GM12878 (cell line): Measurements from ENCODE around the gene SAFB. TPM values are rescaled to one million over a fixed set of nuclear protein-coding genes. Genes with fewer than 3 reads are reported as not detected.
"Not testable (repeated sequence)": the region's sequence is repeated elsewhere in the genome, so short reads cannot be mapped to it uniquely, and the experiment has no call there.

Experiments used
- ATAC-seq: fragments of 200-7000 bp; cut with Tn5 transposase; 3 replicates; pipeline ENCODE4 v1.9.1; 2020; ENCODE audit warnings: mild to moderate bottlenecking, moderate library complexity
- BruUV-seq: library from RNA; stranded (reverse); fragments of 400-500 nt; replicated peaks from 2 replicates; lab custom pipeline; 2021; lab: Mats Ljungman, UMichigan
- CTCF ChIA-PET: fragments of 300-600 bp; sonication (Branson Sonifier 250); formaldehyde crosslinking; extraction: SDS; loops from one replicate; lab custom pipeline; 2021; ENCODE audit warnings: inconsistent platforms; lab: Yijun Ruan, JAX
- POLR2A ChIA-PET: fragments of 350-600 bp; formaldehyde crosslinking; extraction: SDS; loops from one replicate; lab custom pipeline; 2021; ENCODE audit warnings: inconsistent platforms; lab: Charles Lee
- RAD21 ChIA-PET: fragments of 300-600 bp; sonication (Branson Sonifier 250); formaldehyde crosslinking; loops from one replicate; lab custom pipeline; 2023; ENCODE audit warnings: antibody characterized with exemption; ENCODE audit not compliant: unreplicated experiment; lab: Charles Lee
- SMC1A ChIA-PET: fragments of 300-600 bp; sonication (Branson Sonifier 250); formaldehyde crosslinking; loops from one replicate; lab custom pipeline; 2023; ENCODE audit not compliant: unreplicated experiment, uncharacterized antibody; lab: Charles Lee
- DNase-seq: peaks from one replicate; pipeline ENCODE4 v3.0.0-alpha.2; 2011; ENCODE audit warnings: low read depth, low spot score
- FAIRE-seq: peaks from 3 replicates; lab custom pipeline; 2011; peaks lifted over from hg19 to GRCh38; lab: Jason Lieb, UNC
- H2AFZ ChIP-seq: 2 replicates; pipeline ENCODE4 v1.6.0; 2011; ENCODE audit warnings: low read depth, low read length, control low read depth; ENCODE audit not compliant: control insufficient read depth
- H3K27ac ChIP-seq: 2 replicates; pipeline ENCODE4 v1.5.1; 2011; ENCODE audit warnings: control low read depth; ENCODE audit not compliant: control insufficient read depth, insufficient read depth
- H3K27me3 ChIP-seq, 2 experiments: replicated peaks in 1 of 2; 2 replicates each; pipeline versions ENCODE4 v1.6.0 to v1.6.1; 2011; ENCODE audit warnings: low read length in 1 of 2; ENCODE audit not compliant: control insufficient read depth in 2 of 2, insufficient read depth in 2 of 2
- H3K36me3 ChIP-seq, 2 experiments: 2 replicates each; pipeline ENCODE4 v1.5.1; 2011; ENCODE audit warnings: low read length in 1 of 2; ENCODE audit not compliant: control insufficient read depth in 2 of 2, insufficient read depth in 2 of 2
- H3K4me1 ChIP-seq: 2 replicates; pipeline ENCODE4 v1.6.1; 2011; ENCODE audit warnings: mild to moderate bottlenecking, low read length, moderate library complexity, mixed read lengths; ENCODE audit not compliant: control insufficient read depth, insufficient read depth
- H3K4me2 ChIP-seq: 2 replicates; pipeline ENCODE4 v1.6.0; 2011; ENCODE audit warnings: control low read depth; ENCODE audit not compliant: control insufficient read depth, insufficient read depth
- H3K4me3 ChIP-seq: fragments of 200-600 bp; sonication (generic); 2 replicates; pipeline ENCODE4 v1.5.1; 2016
- H3K79me2 ChIP-seq: 2 replicates; pipeline ENCODE4 v1.6.0; 2011; ENCODE audit warnings: low read length; ENCODE audit not compliant: control insufficient read depth, insufficient read depth
- H3K9ac ChIP-seq: 2 replicates; pipeline ENCODE4 v1.8.0; 2011; ENCODE audit warnings: low read length, control low read depth, mixed read lengths; ENCODE audit not compliant: control insufficient read depth, insufficient read depth
- H3K9me3 ChIP-seq: replicated peaks from 3 replicates; pipeline ENCODE4 v1.5.1; 2011; ENCODE audit warnings: mild to moderate bottlenecking, low read length; ENCODE audit not compliant: control insufficient read depth, insufficient read depth
- H4K20me1 ChIP-seq: 2 replicates; pipeline ENCODE4 v1.6.0; 2011; ENCODE audit not compliant: control insufficient read depth, insufficient read depth
- NBN ChIP-seq: fragments of 450-650 bp; IDR thresholded peaks from 2 replicates; pipeline ENCODE4 v1.6.1; 2016
- POLR2A ChIP-seq: IDR thresholded peaks from 2 replicates; pipeline ENCODE4 v1.6.1; 2011; ENCODE audit warnings: low read depth, mild to moderate bottlenecking, low read length
- WGBS: methylation state at CpG from one replicate; pipeline ENCODE4 v1.1.6; 2016; ENCODE audit warnings: low lambda C conversion rate; ENCODE audit not compliant: insufficient replicate concordance, insufficient coverage; ENCODE audit errors: missing lambda C conversion rate; 5-methylcytosine and 5-hydroxymethylcytosine counted together
- in situ Hi-C: fragments of 300-500 bp; cut with MboI; formaldehyde crosslinking; loops from 9 replicates; pipeline ENCODE4 v1.14.3; 2018; ENCODE audit warnings: mixed read lengths
- intact Hi-C: fragments of 100-400 bp; cut with micrococcal nuclease; formaldehyde crosslinking; loops from one replicate; pipeline ENCODE4 v1.14.2; 2022; ENCODE audit not compliant: unreplicated experiment
- polyA plus RNA-seq, 11 experiments: library from polyadenylated mRNA; depleted of rRNA in 4 of 11; unstranded in 6 of 11; stranded (reverse) in 5 of 11; fragments of >200 nt; fragmentation: Nextera tagmentation in 4 of 11; fragmentation: Illumina TruSeq in 1 of 11; extraction: Ambion mirVana in 4 of 11; extraction: Trizol in 1 of 11; gene quantifications; 1 replicate in 1 of 11; 2 replicates in 10 of 11; pipeline versions ENCODE4 v1.2.1 to v1.2.3, GENCODE V29; 2011 to 2016; ENCODE audit warnings: inconsistent platforms in 2 of 11, missing spikeins in 2 of 11, low read depth in 1 of 11
- total RNA-seq, 4 experiments: library from RNA; depleted of rRNA in 3 of 4; stranded (reverse); fragments of >200 nt in 3 of 4; fragmentation: Illumina TruSeq in 1 of 4; extraction: Trizol in 1 of 4; gene quantifications; 2 replicates each; pipeline versions ENCODE4 v1.2.1 to v1.2.3, GENCODE V29; 2013 to 2021

SAFB gene
- total and polyA plus RNA-seq, 10 of the 15 experiments (the other 5 are each of a cell fraction or from before 2014, with no cell fraction given) = 1.6 to 131 (median 61.2) TPM

GRCh38 chr19:5700455-5701092, 77.7 kb downstream of the SAFB start:
- BruUV-seq = no TSS peak
- no peak overlapping the region for H2AFZ ChIP-seq
- no peak overlapping the region for H3K4me3 ChIP-seq
- no peak for FAIRE-seq
- TF ChIP-seq NBN = no peak
- TF ChIP-seq POLR2A = peak; percentile 63
- TF ChIP-seq, all 136 proteins: peak for 1
- CTCF ChIA-PET = interaction anchor here (3.4 kb wide), 1 partner anchor 11 kb away, joined by 18 read pairs; the partner anchor contains the start of gene RPL36
- Histone ChIP-seq H3K36me3 (peaks cover 20 to 47% of the 10 kb centered on the region in 2 experiments), H3K9me3 (no peaks in the 10 kb centered on the region; the same call in 2 of the 3 replicates), H3K27me3 (no peaks in the 10 kb centered on the region), H3K9ac (no peak overlapping the region), H3K79me2 (no peaks in the 10 kb centered on the region), H3K27ac (no peak overlapping the region), H3K4me2 (no peak overlapping the region), H3K4me1 (no peaks in the 10 kb centered on the region), H4K20me1 (no peaks in the 10 kb centered on the region)
- DNase-seq (no peak), ATAC-seq (no peak)
- RAD21 ChIA-PET = no interaction called here
- 90% methylated on average over 22 of the region's 22 CpGs for WGBS
- intact Hi-C loops (no loop called here), in situ Hi-C loops (no loop called here)
- POLR2A ChIA-PET = no interaction called here
- SMC1A ChIA-PET = no interaction called here

GRCh38 chr19:5702053-5702410, 79.1 kb downstream of the SAFB start:
- H3K4me2 ChIP-seq, CTCF ChIA-PET, DNase-seq, FAIRE-seq, in situ Hi-C loops, H3K4me1 ChIP-seq, H3K9me3 ChIP-seq, POLR2A ChIA-PET, H3K27ac ChIP-seq, intact Hi-C loops, H3K27me3 ChIP-seq, RAD21 ChIA-PET, H3K9ac ChIP-seq, H4K20me1 ChIP-seq, H2AFZ ChIP-seq, BruUV-seq, SMC1A ChIA-PET, H3K4me3 ChIP-seq, ATAC-seq, H3K79me2 ChIP-seq: not testable (repeated sequence)
- WGBS = no CpG with 5 or more reads among the region's 28 CpGs
- peaks cover 27 to 39% of the 10 kb centered on the region in 2 experiments for H3K36me3 ChIP-seq
